ENCODE data around the gene TTLL9.

GRCh38 chr20:31846793-31847138 is 23.7 kb upstream of the TTLL9 start:
- no peak for TF ChIP-seq REST (IDR thresholded peaks at IDR 0.05; ENCODE audit: insufficient read depth in 1 of 2, low read depth in 2 of 2, low read length in 2 of 2)
- TF ChIP-seq POLR2AphosphoS5 (IDR thresholded peaks at IDR 0.05; ENCODE audit: low read depth, low read length): no peak
- TF ChIP-seq TAF1 (IDR thresholded peaks at IDR 0.05; ENCODE audit: borderline replicate concordance, insufficient read depth, low read length): no peak
- TF ChIP-seq SIN3A (IDR thresholded peaks at IDR 0.05; ENCODE audit: borderline replicate concordance, insufficient read depth, low read length): no peak

Data from PFSK-1 (cell line).